Heart left ventricle (tissue), 16 donors: ENCODE data around the gene CUX1. TPM values are rescaled to one million over a fixed set of nuclear protein-coding genes. Genes with fewer than 3 reads are reported as not detected.
A peak's percentile ranks its signal among the peaks of the same experiment; 100 is the strongest.

Source experiments
- ATAC-seq, 4 donors: fragments of 200-7000 bp; cut with Tn5 transposase; one replicate each; pipeline ENCODE4 v1.9.1; 2020 to 2022; ENCODE audit warnings: moderate library complexity in 4 of 4, mild to moderate bottlenecking in 3 of 4, moderate number of reproducible peaks in 1 of 4
- DNase-seq, 5 donors: peaks; one replicate each; pipeline ENCODE4 v3.0.0-alpha.2; 2020
- H3K27ac ChIP-seq, 12 donors: fragments of 200-600 bp; sonication (generic) in 4 of 12; one replicate each; pipeline versions ENCODE4 v1.5.0 to v1.8.0; 2016 to 2022; ENCODE audit warnings: mild to moderate bottlenecking in 2 of 12
- H3K27me3 ChIP-seq, 9 donors: fragments of 200-600 bp; sonication (generic) in 2 of 9; one replicate each; pipeline versions ENCODE4 v1.5.1 to v1.8.0; 2016 to 2022; ENCODE audit warnings: mild to moderate bottlenecking in 3 of 9
- H3K36me3 ChIP-seq, 9 donors: fragments of 200-600 bp; sonication (generic) in 2 of 9; one replicate each; pipeline versions ENCODE4 v1.5.0 to v1.8.0; 2018 to 2022; ENCODE audit warnings: mild to moderate bottlenecking in 2 of 9
- H3K4me1 ChIP-seq, 12 donors: fragments of 200-600 bp; sonication (generic) in 4 of 12; one replicate each; pipeline versions ENCODE4 v1.5.0 to v1.8.0; 2016 to 2022; ENCODE audit warnings: mild to moderate bottlenecking in 3 of 12
- H3K4me3 ChIP-seq, 12 donors: fragments of 200-600 bp; sonication (generic) in 4 of 12; one replicate each; pipeline versions ENCODE4 v1.5.0 to v1.8.0; 2017 to 2022; ENCODE audit warnings: mild to moderate bottlenecking in 9 of 12, moderate library complexity in 4 of 12
- H3K9me3 ChIP-seq, 12 donors: fragments of 200-600 bp; sonication (generic) in 4 of 12; one replicate each; pipeline versions ENCODE4 v1.5.0 to v1.8.0; 2016 to 2022; ENCODE audit warnings: mild to moderate bottlenecking in 1 of 12
- POLR2A ChIP-seq, 2 donors: fragments of 450-650 bp; IDR thresholded peaks; one replicate each; pipeline ENCODE4 v1.6.1; 2017; ENCODE audit warnings: antibody characterized with exemption in 2 of 2, mild to moderate bottlenecking in 2 of 2, moderate library complexity in 2 of 2
- WGBS, 4 donors: extraction: QIAGEN DNeasy Blood & Tissue Kit in 2 of 4; methylation state at CpG; one replicate each; pipeline versions ENCODE4 v1.1.5 to v1.1.7; 2013 to 2018; 5-methylcytosine and 5-hydroxymethylcytosine counted together
- intact Hi-C, 10 donors: fragments of 100-400 bp; cut with DNase I; formaldehyde crosslinking; loops; one replicate each; pipeline versions ENCODE4 v1.11.1 to v1.14.2; 2022
- polyA plus RNA-seq, 2 donors: library from polyadenylated mRNA; stranded (reverse); fragments of 200-250 nt; gene quantifications; one replicate each; pipeline ENCODE4 v1.2.3, GENCODE V29; 2013
- total RNA-seq, 9 donors: library from RNA; depleted of rRNA in 2 of 9; stranded (reverse); fragments of >200 nt in 2 of 9; fragmentation: NEBNext Ultra II Directional in 3 of 9; extraction: Animal tissue kit (Norgen Biotek cat#: 25700) in 3 of 9; gene quantifications; one replicate each; pipeline versions ENCODE4 v1.1.0 to v1.2.4, GENCODE V29; 2016 to 2023
- TF ChIP-seq, protein P1 (sequence below), 12 donors: fragments of 200-600 bp; sonication (generic) in 4 of 12; IDR thresholded peaks; one replicate each; pipeline versions ENCODE4 v1.5.0 to v1.8.0; 2018 to 2022; ENCODE audit warnings: antibody characterized with exemption in 12 of 12, mild to moderate bottlenecking in 5 of 12
- donor health status: ischemic (EF 13 %, LVEDD 7.1; RV severe dilation, severe dysfunction).
- donor health status: healthy with polysubstance abuse.
- donor health status: DM: no; HTN: yes; CAD: no.
- donor health status: DM: no; HTN: no; CAD: no.
- donor health status: ischemic (EF 25% LVEDD 6.9; RV normal size, moderate dysfunction).
- donor health status: ischemic (EF 25% LVEDD 5.7; RV mildly dilated, moderate dysfunction).
- donor health status: healthy.
- donor health status: DM: yes; HTN: yes; CAD: no.
- donor health status: ischemic (EF 35%, LVEDD 5.7; RV mildly dilated, moderate dysfunction).
- donor health status: nonischemic (EF 11% LVEDD 7.7; RV severe dilation, severe dysfunction).
- donor health status: DM: yes; HTN: yes; CAD: no.
- donor health status: PGD.
- donor health status: ischemic (EF 29% LVEDD 5.4; RV normal size, mild dysfunction).
- donor health status: nonischemic (EF 23%, LVEDD 6.1; RV moderate dilation, normal function).

Gene CUX1
- total and polyA plus RNA-seq, 11 donors, result 51.9 to 173 (median 122) TPM

DNA sequence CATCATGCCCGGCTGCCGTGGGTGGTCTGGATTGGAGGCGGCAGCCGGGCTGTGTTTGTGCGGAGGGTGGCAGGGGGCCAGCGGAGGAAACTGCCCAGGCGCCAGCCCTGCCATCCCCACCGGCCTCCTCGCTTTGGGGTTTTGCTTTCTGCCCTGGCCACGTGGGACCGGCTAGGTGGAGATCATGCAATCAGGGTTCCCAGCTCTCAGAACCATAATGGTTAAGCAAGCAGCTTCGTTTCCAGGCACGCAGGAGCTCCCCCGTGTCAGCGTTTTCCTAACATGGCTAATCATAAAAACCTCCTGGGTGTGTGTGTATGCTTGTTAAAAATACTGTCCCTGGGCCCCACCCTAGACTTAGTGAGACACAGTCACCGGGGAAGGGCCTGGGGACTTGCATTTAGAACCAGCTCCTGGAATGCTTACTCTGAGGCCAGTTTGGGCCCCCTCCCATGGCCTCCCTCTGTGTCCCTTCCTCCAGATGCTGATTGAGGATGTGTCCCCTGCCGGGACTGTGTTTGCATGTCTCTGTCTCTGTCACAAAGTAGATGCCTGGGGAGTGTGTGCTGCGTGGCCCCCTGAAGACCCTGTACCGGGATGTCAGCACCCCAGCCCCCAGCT is 119.3 kb downstream of the CUX1 start:
- ATAC-seq, result peak in 3 of 4 donors; percentile 29 to 47 (median 36)
- WGBS, 4 donors, result 8 to 18% (median 12%) methylated on average over 8 to 19 of the region's 19 CpGs
- intact Hi-C loops, result loop anchor here in 2 of 10 donors (5.0 to 10.0 kb wide), 2 partner anchors 119 to 122 kb away; partner anchors contain the start of gene CUX1 (in 2 of the 2)
- no peaks in the 10 kb centered on the region for H3K9me3 ChIP-seq
- peak overlapping the region in 11 of 12 donors; percentile 15 to 50 (median 38) for H3K4me3 ChIP-seq
- peaks cover 3 to 64% (median 53%) of the 10 kb centered on the region in 12 donors for H3K4me1 ChIP-seq
- TF ChIP-seq POLR2A (IDR thresholded peaks at IDR 0.05), result no peak
- TF ChIP-seq, protein P1, sequence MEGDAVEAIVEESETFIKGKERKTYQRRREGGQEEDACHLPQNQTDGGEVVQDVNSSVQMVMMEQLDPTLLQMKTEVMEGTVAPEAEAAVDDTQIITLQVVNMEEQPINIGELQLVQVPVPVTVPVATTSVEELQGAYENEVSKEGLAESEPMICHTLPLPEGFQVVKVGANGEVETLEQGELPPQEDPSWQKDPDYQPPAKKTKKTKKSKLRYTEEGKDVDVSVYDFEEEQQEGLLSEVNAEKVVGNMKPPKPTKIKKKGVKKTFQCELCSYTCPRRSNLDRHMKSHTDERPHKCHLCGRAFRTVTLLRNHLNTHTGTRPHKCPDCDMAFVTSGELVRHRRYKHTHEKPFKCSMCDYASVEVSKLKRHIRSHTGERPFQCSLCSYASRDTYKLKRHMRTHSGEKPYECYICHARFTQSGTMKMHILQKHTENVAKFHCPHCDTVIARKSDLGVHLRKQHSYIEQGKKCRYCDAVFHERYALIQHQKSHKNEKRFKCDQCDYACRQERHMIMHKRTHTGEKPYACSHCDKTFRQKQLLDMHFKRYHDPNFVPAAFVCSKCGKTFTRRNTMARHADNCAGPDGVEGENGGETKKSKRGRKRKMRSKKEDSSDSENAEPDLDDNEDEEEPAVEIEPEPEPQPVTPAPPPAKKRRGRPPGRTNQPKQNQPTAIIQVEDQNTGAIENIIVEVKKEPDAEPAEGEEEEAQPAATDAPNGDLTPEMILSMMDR (IDR thresholded peaks at IDR 0.05), result no peak
- peak overlapping the region; percentile 74 to 97 (median 88) for H3K27ac ChIP-seq
- H3K36me3 ChIP-seq, result no peaks in the 10 kb centered on the region
- no peaks in the 10 kb centered on the region for H3K27me3 ChIP-seq
- DNase-seq, result peak in 4 of 5 donors; percentile 40 to 64 (median 46)

DNA sequence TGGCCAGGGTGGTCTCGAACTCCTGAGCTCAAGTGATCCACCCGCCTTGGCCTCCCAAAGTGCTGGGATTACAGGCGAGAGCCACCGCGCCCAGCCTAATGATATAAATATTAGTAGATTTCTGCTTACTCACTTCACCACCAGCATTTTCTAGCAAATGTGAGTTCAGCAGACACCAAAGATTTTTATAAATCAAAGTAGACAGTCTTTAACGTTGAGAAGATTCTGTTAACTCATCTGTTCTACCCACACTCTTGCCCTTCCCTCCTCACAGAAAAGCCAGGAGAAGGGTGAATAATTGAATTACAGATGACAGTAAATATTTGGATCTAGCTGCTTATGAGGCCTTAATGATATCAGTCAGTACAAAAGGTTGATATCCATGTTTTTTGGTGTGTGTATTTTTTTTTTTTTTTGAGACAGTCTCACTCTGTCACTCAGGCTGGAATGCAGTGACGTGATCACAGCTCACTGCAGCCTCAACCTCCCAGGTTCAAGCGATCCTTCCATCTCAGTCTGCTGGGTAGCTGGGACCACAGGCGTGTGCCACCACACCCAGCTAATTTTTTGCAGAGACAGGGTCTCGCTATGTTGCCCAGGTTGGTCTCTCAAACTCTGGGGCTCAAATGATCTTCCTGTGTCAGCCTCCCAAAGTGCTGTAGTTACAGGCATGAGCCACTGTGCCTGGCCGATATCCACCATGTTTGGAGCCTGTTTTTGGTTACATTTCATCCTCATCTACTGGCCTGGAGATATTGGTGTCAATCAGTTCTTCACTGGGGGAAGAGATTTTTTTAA is 120.5 kb downstream of the CUX1 start:
- intact Hi-C loops, result loop anchor here in 2 of 10 donors (5.0 to 10.0 kb wide), 2 partner anchors 121 to 123 kb away; partner anchors contain the start of gene CUX1 (in 2 of the 2)
- ATAC-seq, result no peak
- WGBS, 4 donors, result 85 to 92% (median 90%) methylated on average over 11 of the region's 11 CpGs

DNA sequence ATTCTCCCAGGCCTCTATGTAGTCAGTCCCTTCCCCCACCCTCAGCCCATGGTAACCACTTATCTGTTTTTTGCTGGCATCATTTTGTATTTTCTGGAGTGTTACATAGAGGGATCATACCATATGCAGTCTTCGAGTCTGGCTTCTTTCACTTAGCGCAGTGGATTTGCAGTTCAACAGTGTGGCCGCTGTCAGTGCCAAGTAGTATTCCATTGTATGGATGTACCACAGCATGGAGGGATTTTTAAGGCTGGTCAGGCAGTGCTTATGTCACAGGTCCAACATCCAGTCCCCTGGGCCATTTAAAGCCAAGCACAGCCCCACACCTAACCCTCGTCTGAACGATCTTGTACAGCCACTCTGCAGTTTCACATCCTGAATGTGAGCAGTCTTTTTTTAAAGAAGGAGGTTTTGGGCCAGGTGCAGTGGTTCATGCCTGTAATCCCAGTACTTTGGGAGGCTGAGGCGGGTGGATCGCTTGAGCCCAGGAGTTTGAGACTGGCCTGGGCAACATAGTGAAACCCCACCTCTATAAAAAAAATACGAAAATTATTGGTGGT is 121.8 kb downstream of the CUX1 start:
- Histone ChIP-seq H3K36me3 (no peaks in the 10 kb centered on the region), H3K27me3 (no peaks in the 10 kb centered on the region), H3K4me1 (peaks cover 3 to 81% (median 59%) of the 10 kb centered on the region in 12 donors), H3K27ac (peak overlapping the region in 3 of 12 donors; percentile 9 to 90 (median 72)), H3K9me3 (no peaks in the 10 kb centered on the region), H3K4me3 (no peak overlapping the region)
- TF ChIP-seq POLR2A (IDR thresholded peaks at IDR 0.05), result no peak
- TF ChIP-seq, protein P1 (IDR thresholded peaks at IDR 0.05), result no peak
- intact Hi-C loops, result loop anchor here in 2 of 10 donors (5.0 to 10.0 kb wide), 2 partner anchors 122 to 124 kb away; partner anchors contain the start of gene CUX1 (in 2 of the 2)
- DNase-seq (peak in 1 of 5 donors; percentile 2), ATAC-seq (no peak)
- 96 to 97% (median 96%) methylated on average over 8 of the region's 8 CpGs for WGBS, 4 donors

More for the DNA sequence above, 120.5 kb downstream of the CUX1 start:
- Histone ChIP-seq H3K4me3 (no peak overlapping the region), H3K27me3 (no peaks in the 10 kb centered on the region), H3K9me3 (no peaks in the 10 kb centered on the region), H3K4me1 (peaks cover 3 to 76% (median 65%) of the 10 kb centered on the region in 12 donors), H3K27ac (peak overlapping the region in 10 of 12 donors; percentile 14 to 97 (median 88)), H3K36me3 (no peaks in the 10 kb centered on the region)
- no peak for TF ChIP-seq POLR2A (IDR thresholded peaks at IDR 0.05)
- TF ChIP-seq, protein P1 (IDR thresholded peaks at IDR 0.05), result no peak
- peak in 1 of 5 donors; percentile 9 for DNase-seq
